ENCODE results near the gene PTMA.
"Not testable (repeated sequence)": the region's sequence is repeated elsewhere in the genome, so short reads cannot be mapped to it uniquely, and the experiment has no call there.

The PTMA gene

GRCh38 chr2:231743376-231744116 lies 35.2 kb downstream of the PTMA start:
- DNase-seq, result no peak
- intact Hi-C loops (cut with DNase I), result no loop called here

GRCh38 chr2:231745303-231746038 lies 37.1 kb downstream of the PTMA start:
- intact Hi-C loops (cut with DNase I), result no loop called here
- DNase-seq, result no peak

GRCh38 chr2:231748153-231748896 lies 40.0 kb downstream of the PTMA start:
- DNase-seq; intact Hi-C loops (cut with DNase I): not testable (repeated sequence)

GRCh38 chr2:231749016-231749415 lies 40.7 kb downstream of the PTMA start:
- intact Hi-C loops (cut with DNase I); DNase-seq: not testable (repeated sequence)

GRCh38 chr2:231751042-231751815 lies 42.9 kb downstream of the PTMA start:
- intact Hi-C loops (cut with DNase I), result no loop called here
- no peak for DNase-seq

- intact Hi-C loops (cut with DNase I), result no loop called here
- DNase-seq, result no peak
Observed at GRCh38 chr2:231752061-231752460, 43.7 kb downstream of the PTMA start.

GRCh38 chr2:231761735-231762134 lies 53.4 kb downstream of the PTMA start:
- no peak for DNase-seq
- intact Hi-C loops (cut with DNase I), result no loop called here

Measured in posterior cingulate gyrus (tissue), 11 donors.